Stimulated activated memory B cell treated with anti-CD40 and anti-IgM and Interleukin-4, amounts not matched to agents 10 μg/mL and 1 μg/mL and 100 μg/mL, for 72 hours (primary cell): Measurements from ENCODE around the gene PAQR4.

Experiments used
- ATAC-seq: fragments of 150-1000 bp; cut with Tn5 transposase; 2 replicates; pipeline ENCODE4 v1.10.0; 2021
- H3K27ac Mint-ChIP-seq: one replicate; pipeline ENCODE4 v1.8.0; 2022; ENCODE audit warnings: mild to moderate bottlenecking, mixed read lengths
- H3K27me3 Mint-ChIP-seq: one replicate; pipeline ENCODE4 v1.8.0; 2022; ENCODE audit warnings: mixed read lengths
- H3K36me3 Mint-ChIP-seq: one replicate; pipeline ENCODE4 v1.8.0; 2022; ENCODE audit warnings: mixed read lengths
- H3K4me1 Mint-ChIP-seq: one replicate; pipeline ENCODE4 v1.8.0; 2022; ENCODE audit warnings: mixed read lengths
- H3K4me3 Mint-ChIP-seq: one replicate; pipeline ENCODE4 v1.8.0; 2022; ENCODE audit warnings: mild to moderate bottlenecking, moderate library complexity, mixed read lengths
- H3K9me3 Mint-ChIP-seq: one replicate; pipeline ENCODE4 v1.8.0; 2022; ENCODE audit warnings: mixed read lengths

Gene PAQR4

GRCh38 chr16:2992383-2993081, 23.4 kb downstream of the PAQR4 start:
- Mint-ChIP-seq H3K27me3 (peaks cover 63% of the 10 kb centered on the region), H3K36me3 (no peaks in the 10 kb centered on the region), H3K4me1 (no peaks in the 10 kb centered on the region), H3K27ac (no peak overlapping the region), H3K4me3 (no peak overlapping the region), H3K9me3 (no peaks in the 10 kb centered on the region)
- ATAC-seq: no peak

- no peak overlapping the region for H3K4me3 Mint-ChIP-seq
- H3K36me3 Mint-ChIP-seq: no peaks in the 10 kb centered on the region
- no peak for ATAC-seq
- H3K4me1 Mint-ChIP-seq: no peaks in the 10 kb centered on the region
- H3K27ac Mint-ChIP-seq: no peak overlapping the region
- no peaks in the 10 kb centered on the region for H3K9me3 Mint-ChIP-seq
- peaks cover 59% of the 10 kb centered on the region for H3K27me3 Mint-ChIP-seq
These were observed 27.1 kb downstream of the PAQR4 start for GRCh38 chr16:2996298-2996697.

- Mint-ChIP-seq H3K27ac (no peak overlapping the region), H3K4me1 (peaks cover 5% of the 10 kb centered on the region), H3K9me3 (no peaks in the 10 kb centered on the region), H3K36me3 (no peaks in the 10 kb centered on the region), H3K27me3 (peaks cover 53% of the 10 kb centered on the region), H3K4me3 (no peak overlapping the region)
- ATAC-seq: no peak
These were observed 30.8 kb downstream of the PAQR4 start for GRCh38 chr16:2999929-3000328.

GRCh38 chr16:3000540-3000939, 31.4 kb downstream of the PAQR4 start:
- ATAC-seq: no peak
- Mint-ChIP-seq H3K27ac (no peak overlapping the region), H3K4me1 (peaks cover 7% of the 10 kb centered on the region), H3K27me3 (peaks cover 57% of the 10 kb centered on the region), H3K9me3 (no peaks in the 10 kb centered on the region), H3K36me3 (no peaks in the 10 kb centered on the region), H3K4me3 (no peak overlapping the region)

- Mint-ChIP-seq H3K36me3 (no peaks in the 10 kb centered on the region), H3K27me3 (peaks cover 56% of the 10 kb centered on the region), H3K4me1 (peaks cover 7% of the 10 kb centered on the region), H3K27ac (no peak overlapping the region), H3K9me3 (no peaks in the 10 kb centered on the region), H3K4me3 (no peak overlapping the region)
- no peak for ATAC-seq
These were observed 32.2 kb downstream of the PAQR4 start for GRCh38 chr16:3001316-3001715.

GRCh38 chr16:3003582-3004270, 34.6 kb downstream of the PAQR4 start:
- Mint-ChIP-seq H3K27ac (no peak overlapping the region), H3K27me3 (peaks cover 64% of the 10 kb centered on the region), H3K36me3 (no peaks in the 10 kb centered on the region), H3K9me3 (no peaks in the 10 kb centered on the region), H3K4me1 (peaks cover 29% of the 10 kb centered on the region), H3K4me3 (peak overlapping the region; percentile 59)
- ATAC-seq: peak; percentile 100

- Mint-ChIP-seq H3K4me3 (peak overlapping the region; percentile 72), H3K27me3 (peaks cover 61% of the 10 kb centered on the region), H3K27ac (no peak overlapping the region), H3K36me3 (no peaks in the 10 kb centered on the region), H3K4me1 (peaks cover 30% of the 10 kb centered on the region), H3K9me3 (no peaks in the 10 kb centered on the region)
- peak; percentile 3 for ATAC-seq
These were observed 35.2 kb downstream of the PAQR4 start for GRCh38 chr16:3004319-3004718.

GRCh38 chr16:3004781-3005284, 35.7 kb downstream of the PAQR4 start:
- H3K27ac Mint-ChIP-seq: no peak overlapping the region
- H3K4me3 Mint-ChIP-seq: peak overlapping the region; percentile 72
- no peaks in the 10 kb centered on the region for H3K9me3 Mint-ChIP-seq
- H3K36me3 Mint-ChIP-seq: no peaks in the 10 kb centered on the region
- H3K27me3 Mint-ChIP-seq: peaks cover 56% of the 10 kb centered on the region
- no peak for ATAC-seq
- H3K4me1 Mint-ChIP-seq: peaks cover 30% of the 10 kb centered on the region

GRCh38 chr16:3007059-3007956, 38.2 kb downstream of the PAQR4 start:
- no peaks in the 10 kb centered on the region for H3K36me3 Mint-ChIP-seq
- no peak for ATAC-seq
- H3K4me1 Mint-ChIP-seq: peaks cover 30% of the 10 kb centered on the region
- no peak overlapping the region for H3K27ac Mint-ChIP-seq
- no peaks in the 10 kb centered on the region for H3K9me3 Mint-ChIP-seq
- H3K27me3 Mint-ChIP-seq: peaks cover 58% of the 10 kb centered on the region
- no peak overlapping the region for H3K4me3 Mint-ChIP-seq

GRCh38 chr16:3007957-3008689, 39.0 kb downstream of the PAQR4 start:
- Mint-ChIP-seq H3K27me3 (peaks cover 66% of the 10 kb centered on the region), H3K36me3 (no peaks in the 10 kb centered on the region), H3K4me1 (peaks cover 30% of the 10 kb centered on the region), H3K4me3 (no peak overlapping the region), H3K9me3 (no peaks in the 10 kb centered on the region), H3K27ac (no peak overlapping the region)
- no peak for ATAC-seq

- H3K27ac Mint-ChIP-seq: no peak overlapping the region
- H3K4me3 Mint-ChIP-seq: no peak overlapping the region
- peaks cover 30% of the 10 kb centered on the region for H3K4me1 Mint-ChIP-seq
- H3K27me3 Mint-ChIP-seq: peaks cover 71% of the 10 kb centered on the region
- no peak for ATAC-seq
- no peaks in the 10 kb centered on the region for H3K36me3 Mint-ChIP-seq
- H3K9me3 Mint-ChIP-seq: no peaks in the 10 kb centered on the region
These were observed 39.5 kb downstream of the PAQR4 start for GRCh38 chr16:3008690-3009037.

GRCh38 chr16:3009568-3010390, 40.6 kb downstream of the PAQR4 start:
- Mint-ChIP-seq H3K4me3 (no peak overlapping the region), H3K27me3 (peaks cover 78% of the 10 kb centered on the region), H3K9me3 (no peaks in the 10 kb centered on the region), H3K27ac (no peak overlapping the region), H3K36me3 (no peaks in the 10 kb centered on the region), H3K4me1 (peaks cover 27% of the 10 kb centered on the region)
- no peak for ATAC-seq

GRCh38 chr16:3010510-3010909, 41.4 kb downstream of the PAQR4 start:
- ATAC-seq: no peak
- Mint-ChIP-seq H3K36me3 (no peaks in the 10 kb centered on the region), H3K4me3 (no peak overlapping the region), H3K27me3 (peaks cover 72% of the 10 kb centered on the region), H3K4me1 (peaks cover 23% of the 10 kb centered on the region), H3K9me3 (no peaks in the 10 kb centered on the region), H3K27ac (no peak overlapping the region)

GRCh38 chr16:3012246-3012645, 43.1 kb downstream of the PAQR4 start:
- peaks cover 16% of the 10 kb centered on the region for H3K4me1 Mint-ChIP-seq
- H3K4me3 Mint-ChIP-seq: no peak overlapping the region

More at GRCh38 chr16:3012246-3012645, 43.1 kb downstream of the PAQR4 start:
- Mint-ChIP-seq H3K27me3 (peaks cover 63% of the 10 kb centered on the region), H3K36me3 (no peaks in the 10 kb centered on the region), H3K27ac (no peak overlapping the region), H3K9me3 (no peaks in the 10 kb centered on the region)
- ATAC-seq: no peak
